OCI-LY7 (cell line): Measurements from ENCODE around the gene SIRPB1.

Source experiments
- CTCF ChIP-seq: fragments of 200-600 bp; sonication (generic); conservative IDR thresholded peaks from 2 replicates; pipeline ENCODE4 v1.5.1; 2014; ENCODE audit warnings: mild to moderate bottlenecking, antibody characterized with exemption, low read length, moderate library complexity, mixed read lengths
- EZH2phosphoT487 ChIP-seq: fragments of 200-600 bp; sonication (generic); IDR thresholded peaks from 2 replicates; pipeline ENCODE4 v1.6.1; 2018; ENCODE audit warnings: low read depth, borderline replicate concordance, mild to moderate bottlenecking, mixed run types, antibody characterized with exemption, low read length, moderate library complexity, mixed read lengths

GRCh38 chr20:1669304-1669703 lies 49.5 kb upstream of the SIRPB1 start:
- TF ChIP-seq CTCF (no peak), EZH2phosphoT487 (no peak)
